NCI-H510A (cell line): ENCODE measurements around the gene IL11RA.
A peak's percentile ranks its signal among the peaks of the same experiment; 100 is the strongest.

Source experiments
- DNase-seq: peaks from one replicate; lab custom pipeline; 2025; lab: John Stamatoyannopoulos, UW

IL11RA gene

DNA sequence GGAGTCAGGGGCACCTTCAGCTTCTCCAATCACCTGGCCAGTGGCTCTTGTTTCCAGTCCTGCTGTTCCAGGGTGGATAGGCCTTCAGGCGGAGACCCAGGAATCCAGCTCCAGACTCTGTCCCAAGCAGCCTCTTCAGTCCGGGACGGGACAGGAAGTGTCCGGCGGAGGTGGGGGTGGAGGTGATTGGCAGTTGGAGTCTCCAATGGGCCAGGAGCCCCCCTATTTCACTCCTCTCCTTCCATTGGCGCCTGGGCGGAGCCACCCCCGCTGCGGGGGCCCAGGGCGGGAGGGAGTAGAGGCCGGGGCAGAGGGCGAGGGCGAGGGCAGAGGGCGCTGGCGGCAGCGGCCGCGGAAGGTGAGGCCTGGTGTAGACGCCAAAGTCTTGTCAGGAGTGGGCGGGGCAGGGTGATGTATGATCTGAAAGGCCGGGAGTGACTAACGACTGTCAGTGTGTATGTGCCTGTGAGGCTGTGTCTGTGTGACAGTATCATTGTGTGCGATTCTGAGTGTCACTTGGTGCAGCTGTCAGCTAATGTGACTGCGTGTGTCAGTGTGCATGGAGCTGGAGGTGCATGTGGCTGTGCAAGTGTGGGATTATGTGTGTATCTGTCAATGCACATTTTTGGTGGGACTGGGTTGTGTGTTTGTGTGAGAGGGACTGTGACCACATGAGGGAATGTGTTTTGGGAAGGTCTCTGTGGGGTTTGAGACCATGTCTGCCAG, at the start of gene IL11RA:
Gene IL11RA (plus strand): TSS at position 310 of the 726 bp plus-strand sequence. CDS start 3,033 bp downstream, outside the sequence.
- DNase-seq: peak; percentile 58

GRCh38 chr9:34603610-34604231, 48.3 kb upstream of the IL11RA start:
- DNase-seq: peak; percentile 23

DNA sequence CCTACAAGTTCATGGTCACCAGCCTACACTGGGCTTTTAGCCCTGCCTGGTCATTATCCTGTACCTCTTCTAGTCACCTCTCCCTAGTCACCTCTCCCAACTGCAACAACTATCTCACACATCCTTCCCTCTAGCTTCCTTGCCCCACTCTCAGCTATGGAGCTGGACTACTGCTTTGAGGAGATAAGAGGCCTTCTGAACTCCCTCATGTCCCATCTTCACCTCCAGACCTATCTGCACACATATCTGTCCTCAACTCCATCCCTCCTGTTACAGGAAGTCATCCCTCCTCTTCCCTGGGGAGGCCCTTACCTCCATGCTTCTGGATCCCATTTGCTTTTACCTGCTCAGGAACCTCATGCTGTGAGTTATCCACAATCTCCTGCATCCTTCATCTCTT, 45.8 kb upstream of the IL11RA start:
- DNase-seq: no peak

DNA sequence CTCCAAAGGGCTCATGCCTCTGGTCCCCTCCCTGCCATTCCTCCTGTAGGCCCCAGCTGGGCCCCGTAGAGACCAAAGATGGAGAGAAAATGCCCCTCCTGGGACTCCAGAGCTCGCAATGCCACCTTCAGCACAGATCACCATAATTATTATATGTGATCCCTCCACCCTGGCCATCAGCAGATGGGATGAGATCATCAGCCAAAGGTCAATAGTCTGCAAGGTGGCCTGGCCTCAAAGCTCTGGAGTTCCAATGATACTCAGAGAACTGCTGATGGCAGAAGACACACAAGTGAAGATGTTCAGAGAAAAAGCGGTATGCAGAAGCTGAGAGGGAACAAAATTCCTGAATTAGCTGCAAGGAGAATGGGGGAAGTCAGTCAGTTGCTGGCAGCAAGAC, 45.1 kb upstream of the IL11RA start:
- DNase-seq: no peak

DNA sequence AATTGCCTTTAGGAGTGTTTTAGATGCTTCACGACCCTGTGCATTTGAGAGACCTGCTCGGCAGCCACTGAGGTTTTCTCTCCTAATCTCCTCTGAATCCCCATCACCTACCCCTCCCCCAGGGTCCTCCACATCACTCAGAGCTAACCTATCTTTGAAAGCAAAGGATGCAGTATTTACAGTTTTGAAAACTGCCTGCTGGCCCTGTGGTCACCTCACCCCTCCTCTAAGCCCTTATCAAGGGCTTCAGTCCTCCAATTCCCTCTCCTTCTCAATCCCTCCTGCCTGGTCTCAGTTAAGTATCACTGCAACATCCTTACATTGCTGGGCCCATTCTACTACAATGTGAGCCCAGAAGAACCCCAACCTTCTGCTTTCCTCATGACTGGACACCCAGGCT, 44.7 kb upstream of the IL11RA start:
- no peak for DNase-seq

DNA sequence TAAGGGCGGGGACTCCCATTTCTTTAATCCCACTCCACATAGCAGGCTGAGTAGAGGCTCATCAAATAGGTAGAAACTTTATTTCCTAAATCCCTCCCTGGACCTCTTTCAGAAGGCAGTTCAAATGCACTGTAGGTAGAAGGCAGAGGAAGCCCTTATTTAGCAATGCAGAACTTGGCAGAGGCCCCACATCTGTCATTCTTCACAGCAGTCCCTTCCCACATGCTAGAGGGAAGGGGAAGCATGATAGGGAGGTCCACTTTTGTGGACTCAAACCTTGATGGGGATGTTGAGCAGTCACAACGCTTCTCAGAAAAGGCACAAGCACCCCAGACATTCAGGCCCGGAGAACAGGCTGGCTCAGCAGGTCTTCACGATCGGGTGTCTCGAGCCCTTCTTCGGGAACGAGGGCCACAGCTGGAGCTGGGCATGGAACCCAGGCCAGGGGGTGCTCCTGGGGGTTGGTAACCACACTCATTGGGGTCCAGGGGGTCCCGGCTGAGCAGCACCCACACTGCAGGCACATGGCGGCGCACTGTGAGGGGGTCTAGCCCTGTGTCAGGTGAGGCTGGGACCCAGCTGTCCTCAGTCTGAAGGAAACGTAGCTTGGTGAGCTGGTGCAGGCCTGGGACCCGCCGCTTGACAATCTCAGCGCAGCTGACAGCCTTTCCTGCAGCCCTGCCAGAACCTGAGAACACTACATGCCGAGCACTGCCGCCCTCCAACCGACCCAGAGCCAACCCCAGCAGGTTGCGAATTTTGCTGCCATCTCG, 41.4 kb upstream of the IL11RA start:
- no peak for DNase-seq

GRCh38 chr9:34611251-34611810, 40.7 kb upstream of the IL11RA start:
- DNase-seq: no peak

- peak; percentile 41 for DNase-seq
These were observed 39.9 kb upstream of the IL11RA start, which contains the start of gene RPP25L for GRCh38 chr9:34611811-34612787. TSS of gene RPP25L (minus strand) at chr9:34612097. CDS start at chr9:34611296, 801 bp downstream.

DNA sequence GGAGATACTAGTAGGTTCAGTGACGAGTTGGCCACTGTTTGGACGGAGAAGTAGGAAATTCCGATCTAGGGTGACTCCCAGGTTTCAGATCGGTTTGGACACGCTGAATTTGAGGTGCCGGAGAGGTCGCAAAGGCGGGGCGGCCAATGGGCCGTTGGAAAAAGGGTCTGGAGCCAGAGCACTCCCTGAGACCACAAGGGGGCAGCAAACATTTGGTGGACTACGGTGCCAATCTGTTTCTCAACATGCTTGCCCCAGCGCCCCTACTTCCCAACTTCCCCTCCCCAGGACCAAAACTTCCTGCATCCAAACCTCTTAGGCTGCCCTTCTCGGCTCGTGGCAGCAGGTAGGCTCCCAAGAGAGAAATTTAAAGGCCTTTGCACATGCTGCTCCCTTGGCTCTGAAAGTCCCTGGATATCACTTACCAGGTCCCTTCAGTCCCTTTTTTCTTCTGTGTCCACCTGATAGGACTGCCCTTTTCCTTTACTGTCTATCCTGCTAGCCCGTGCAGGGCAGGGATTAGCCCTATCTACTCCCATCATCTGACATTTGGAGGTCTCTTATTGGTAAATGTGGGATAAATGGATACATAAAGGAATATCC, 39.1 kb upstream of the IL11RA start:
- peak; percentile 45 for DNase-seq

DNA sequence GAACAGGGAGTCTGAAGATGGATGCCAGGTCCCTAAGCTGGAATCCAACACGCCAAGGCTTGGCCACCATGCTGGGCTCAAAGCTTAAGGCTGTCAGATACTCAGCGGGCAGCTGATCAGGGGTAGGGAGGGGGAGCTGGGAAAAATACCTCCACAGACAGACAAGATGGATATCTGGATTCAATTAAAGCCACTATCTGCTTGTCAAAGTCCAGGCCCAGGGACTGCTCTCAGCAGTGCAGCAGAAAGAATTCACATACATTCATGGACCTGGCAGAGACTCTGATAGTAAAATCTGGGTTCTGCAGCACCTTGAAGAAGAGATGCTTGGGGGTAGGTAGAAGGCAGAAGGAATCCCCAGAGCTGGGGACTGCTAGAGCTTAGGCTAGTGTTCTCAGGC, 36.9 kb upstream of the IL11RA start:
- no peak for DNase-seq

GRCh38 chr9:34620061-34620994, 31.7 kb upstream of the IL11RA start, which contains the start of gene DCTN3:
TSS of gene DCTN3 (minus strand) at chr9:34620495. CDS start at chr9:34620464, 31 bp downstream.
- peak; percentile 85 for DNase-seq

DNA sequence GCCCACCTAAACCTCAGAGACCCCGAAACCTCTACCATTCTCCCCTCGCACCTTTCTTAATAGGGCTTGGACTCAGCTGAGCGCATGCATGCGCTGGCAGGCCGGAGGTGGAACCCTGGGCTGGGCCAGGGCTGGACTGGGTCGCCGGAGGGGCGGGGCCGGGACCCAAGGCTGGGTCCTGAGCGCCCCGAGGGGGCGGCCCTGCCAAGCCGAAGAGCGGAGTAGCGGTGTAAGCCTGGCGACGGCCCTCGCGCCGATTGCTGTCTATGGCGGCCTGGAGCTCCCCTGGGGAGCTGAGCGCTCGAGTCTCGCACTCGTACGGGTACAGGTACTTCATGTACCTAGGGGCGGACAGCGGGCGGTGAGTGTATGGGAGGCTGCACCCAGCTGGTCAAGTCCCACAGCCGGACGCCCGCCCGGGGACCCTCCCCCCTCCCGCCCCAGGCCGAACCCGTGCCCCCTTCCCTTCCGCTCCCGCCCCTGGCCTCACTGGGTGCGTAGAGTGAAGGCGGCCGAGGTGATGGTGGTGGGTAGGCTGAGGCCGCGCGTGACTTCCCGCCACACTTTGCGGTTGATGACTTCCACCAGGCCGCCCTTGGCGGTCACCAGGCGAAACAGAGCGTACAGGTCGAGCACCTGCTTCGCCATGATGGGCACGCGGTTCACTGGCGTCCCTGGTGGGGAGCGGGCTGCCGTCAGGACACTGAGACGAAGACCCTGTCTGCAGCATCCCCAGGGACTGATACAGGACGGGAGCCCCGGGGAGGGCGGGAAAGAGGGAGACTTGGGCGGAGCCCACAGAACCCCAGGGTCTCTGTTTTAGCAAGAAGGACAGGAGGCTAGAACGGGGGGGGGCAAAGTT, 28.4 kb upstream of the IL11RA start:
- no peak for DNase-seq

DNA sequence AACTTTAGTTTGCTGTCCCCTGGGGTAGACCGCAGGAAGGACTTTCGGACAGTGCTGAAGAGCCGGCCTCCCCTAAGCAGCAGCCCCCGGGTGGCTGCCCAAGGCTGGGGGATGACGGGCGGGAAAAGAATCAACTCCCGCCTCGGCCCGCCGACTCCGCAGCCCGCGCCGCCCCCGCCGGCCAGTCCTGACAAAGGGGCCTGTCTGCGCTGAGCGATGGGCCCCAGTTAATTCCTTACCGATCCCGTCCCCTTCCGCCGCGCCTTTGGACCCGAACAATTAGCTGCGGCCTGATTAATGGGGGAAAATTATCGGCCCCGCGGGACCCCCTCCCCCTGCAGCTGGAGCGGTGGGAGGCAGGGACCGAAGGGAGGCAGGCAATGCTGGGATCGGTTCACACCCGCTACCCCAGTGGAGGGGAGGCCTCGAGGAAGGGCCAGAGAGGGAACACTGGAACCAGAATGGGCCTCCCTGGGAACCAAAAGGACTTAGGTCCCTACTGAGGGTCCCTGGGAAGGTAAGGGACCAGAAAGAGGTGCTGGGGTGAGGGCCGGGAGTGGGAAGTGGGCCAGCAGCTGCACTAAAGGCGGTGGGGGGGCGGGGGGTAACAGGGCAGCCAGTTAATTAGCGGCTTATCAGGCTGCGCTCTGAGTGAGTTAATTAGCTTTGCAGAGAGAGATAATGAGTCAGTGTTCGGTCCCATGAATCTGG, 27.4 kb upstream of the IL11RA start:
- no peak for DNase-seq

- DNase-seq: no peak
These were observed 26.8 kb upstream of the IL11RA start for GRCh38 chr9:34625186-34625486.

DNA sequence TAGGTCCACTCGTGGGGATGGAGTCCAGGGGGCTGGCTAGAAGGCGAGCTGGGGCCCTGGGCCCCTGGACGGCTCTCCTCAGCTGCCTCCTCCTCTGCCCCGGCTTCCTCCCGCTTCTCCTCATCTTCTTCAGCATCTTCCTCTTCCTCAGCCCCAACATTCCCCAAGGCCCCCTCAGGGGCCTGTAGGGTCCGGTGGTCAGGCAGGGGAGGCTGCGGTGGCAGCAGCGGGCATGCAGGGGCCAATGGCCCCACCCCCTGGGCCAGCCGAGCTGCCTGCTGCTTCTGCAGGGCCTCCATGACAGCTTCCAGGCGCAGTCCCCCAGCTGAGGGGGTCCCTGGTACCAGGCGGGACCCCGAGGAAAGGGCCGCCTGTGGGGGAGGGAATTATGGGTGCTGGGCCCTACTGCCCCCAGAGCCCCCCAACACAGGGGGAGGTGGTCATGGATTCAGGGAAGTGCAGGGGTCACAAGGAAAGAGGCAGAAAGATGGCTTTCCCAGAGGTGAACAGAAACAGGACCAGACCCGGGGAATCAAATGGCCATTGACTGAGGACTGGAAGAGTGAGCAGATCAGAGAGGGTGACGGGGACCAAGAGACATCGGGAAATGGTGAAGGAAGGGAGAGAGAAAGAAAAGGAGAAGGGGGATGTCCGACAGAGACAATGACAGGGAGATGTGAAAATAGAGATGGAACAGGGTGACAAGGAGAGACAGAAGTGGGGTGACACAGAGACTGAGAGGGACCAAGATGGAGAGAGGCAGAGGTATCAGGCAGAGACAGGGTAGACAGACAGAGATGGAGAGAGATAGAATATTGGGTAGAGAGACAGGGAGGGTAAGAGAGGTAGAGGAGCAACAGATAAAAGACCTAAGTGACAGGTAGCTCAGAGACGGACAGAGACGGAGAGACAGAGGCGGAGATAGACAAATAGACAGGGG, 24.0 kb upstream of the IL11RA start:
- no peak for DNase-seq

DNA sequence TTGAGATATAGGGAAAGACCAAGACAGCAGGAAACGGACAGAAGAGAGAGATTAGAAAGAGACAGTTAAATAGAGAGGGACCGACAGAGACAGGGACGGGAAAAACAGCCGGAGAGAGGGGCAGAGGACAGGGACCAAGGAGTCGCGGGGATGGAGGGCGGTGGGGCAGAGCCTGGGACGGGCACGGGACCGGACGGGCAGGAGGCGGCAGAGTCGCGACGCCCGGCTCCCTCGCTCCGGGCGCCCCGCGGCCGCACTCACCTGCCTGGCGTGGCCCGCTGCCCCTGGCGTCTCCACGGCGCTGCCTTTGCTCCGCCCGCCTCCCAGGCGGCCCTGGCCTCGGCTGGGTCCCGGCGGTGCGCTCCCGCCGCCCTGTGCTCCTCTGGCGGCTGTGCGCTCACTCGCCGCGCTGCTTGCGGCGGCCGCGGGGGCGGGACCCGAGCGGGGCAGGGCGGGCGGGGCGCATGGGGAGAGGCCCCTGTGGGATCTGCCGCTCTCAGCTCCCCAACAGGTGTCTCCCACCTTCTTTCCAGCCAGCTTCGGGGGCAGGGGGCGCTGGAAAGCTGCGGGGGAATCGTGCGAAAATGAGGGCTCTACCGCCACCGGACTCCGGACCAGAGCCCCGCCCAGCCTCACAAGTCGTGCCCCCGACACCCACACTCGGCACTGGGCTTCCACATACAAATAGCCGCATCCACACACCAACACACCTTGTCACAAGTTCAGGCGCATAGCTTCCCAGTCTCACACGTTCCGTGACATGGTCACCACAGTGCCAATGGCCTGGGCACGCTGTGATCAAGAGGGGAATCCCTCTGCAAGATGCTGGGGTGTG, 23.1 kb upstream of the IL11RA start, which contains the start of gene ARID3C:
Gene ARID3C (minus strand): TSS at position 411 of the 835 bp plus-strand sequence. CDS start 1,052 bp downstream, outside the sequence.
- DNase-seq: no peak
